Head of caudate nucleus (tissue), 42 donors: ENCODE data around the gene OSBPL3.

Experiments
- DNase-seq, 42 donors: peaks; one replicate each; pipeline versions ENCODE4 v3.0.0 to v3.0.0-alpha.2; 2020 to 2021; ENCODE audit warnings: mixed read lengths in 7 of 42
- intact Hi-C: fragments of 100-400 bp; cut with DNase I; formaldehyde crosslinking; loops from one replicate; pipeline ENCODE4 v1.15.0; 2022

Gene OSBPL3

GRCh38 chr7:24793982-24794648 lies 185.9 kb downstream of the OSBPL3 start:
- intact Hi-C loops: no loop called here
- DNase-seq: no peak

GRCh38 chr7:24788961-24789576 lies 190.9 kb downstream of the OSBPL3 start:
- intact Hi-C loops: no loop called here
- DNase-seq: no peak

- DNase-seq: no peak
- intact Hi-C loops: no loop called here
Measured at GRCh38 chr7:24788075-24788474, 191.9 kb downstream of the OSBPL3 start.

- DNase-seq: peak in 13 of 42 donors; percentile 12 to 67 (median 32)
- intact Hi-C loops: no loop called here
Measured at GRCh38 chr7:24786941-24787340, 193.0 kb downstream of the OSBPL3 start.

- intact Hi-C loops: no loop called here
- DNase-seq: no peak
Measured at GRCh38 chr7:24786306-24786705, 193.7 kb downstream of the OSBPL3 start.

- no peak for DNase-seq
- intact Hi-C loops: no loop called here
Measured at GRCh38 chr7:24784277-24784676, 195.7 kb downstream of the OSBPL3 start.

GRCh38 chr7:24783698-24784097 lies 196.3 kb downstream of the OSBPL3 start:
- no peak for DNase-seq
- intact Hi-C loops: no loop called here

- intact Hi-C loops: no loop called here
- peak in 24 of 42 donors; percentile 11 to 63 (median 26) for DNase-seq
Measured at GRCh38 chr7:24781106-24781505, 198.9 kb downstream of the OSBPL3 start.

GRCh38 chr7:24779283-24779655 lies 200.7 kb downstream of the OSBPL3 start:
- intact Hi-C loops: no loop called here
- no peak for DNase-seq

- peak in 22 of 42 donors; percentile 15 to 67 (median 38) for DNase-seq
Measured at GRCh38 chr7:24778543-24779282, 201.3 kb downstream of the OSBPL3 start.

GRCh38 chr7:24777806-24778205 lies 202.2 kb downstream of the OSBPL3 start:
- intact Hi-C loops: no loop called here
- no peak for DNase-seq

More at GRCh38 chr7:24778543-24779282, 201.3 kb downstream of the OSBPL3 start:
- intact Hi-C loops: no loop called here

- intact Hi-C loops: no loop called here
- no peak for DNase-seq
Measured at GRCh38 chr7:24773646-24774045, 206.3 kb downstream of the OSBPL3 start.

- no peak for DNase-seq
- intact Hi-C loops: no loop called here
Measured at GRCh38 chr7:24769851-24770250, 210.1 kb downstream of the OSBPL3 start.

GRCh38 chr7:24769014-24769830 lies 210.8 kb downstream of the OSBPL3 start:
- DNase-seq: no peak
- intact Hi-C loops: no loop called here

GRCh38 chr7:24767878-24768569 lies 212.0 kb downstream of the OSBPL3 start:
- intact Hi-C loops: no loop called here
- no peak for DNase-seq

GRCh38 chr7:24764972-24765744 lies 214.8 kb downstream of the OSBPL3 start:
- DNase-seq: no peak

GRCh38 chr7:24764011-24764410 lies 216.0 kb downstream of the OSBPL3 start:
- intact Hi-C loops: no loop called here
- DNase-seq: no peak

More at GRCh38 chr7:24764972-24765744, 214.8 kb downstream of the OSBPL3 start:
- intact Hi-C loops: no loop called here

GRCh38 chr7:24763303-24763901 lies 216.6 kb downstream of the OSBPL3 start:
- DNase-seq: no peak
- intact Hi-C loops: no loop called here
